Activated CD8-positive, alpha-beta memory T cell treated with anti-CD3 and anti-CD28 coated beads for 1 hour (primary cell): Measurements from ENCODE around the gene HNRNPM.
"Not testable (repeated sequence)": the region's sequence is repeated elsewhere in the genome, so short reads cannot be mapped to it uniquely, and the experiment has no call there.

Experiments
- DNase-seq, 2 donors: peaks; one replicate each; pipeline ENCODE4 v3.0.0-alpha.2; 2020; ENCODE audit warnings: low read depth in 1 of 2; ENCODE audit errors: extremely low read depth in 1 of 2

HNRNPM gene

GRCh38 chr19:8423817-8424223, 21.0 kb upstream of the HNRNPM start:
- DNase-seq, result no peak

GRCh38 chr19:8425331-8425730, 19.4 kb upstream of the HNRNPM start:
- not testable (repeated sequence) for DNase-seq

GRCh38 chr19:8426283-8426682, 18.5 kb upstream of the HNRNPM start:
- DNase-seq, result no peak

- no peak for DNase-seq
Observed at GRCh38 chr19:8429044-8429443, 15.7 kb upstream of the HNRNPM start.

GRCh38 chr19:8429826-8430225, 14.9 kb upstream of the HNRNPM start:
- DNase-seq, result no peak

- DNase-seq, result no peak
Observed at GRCh38 chr19:8430650-8431049, 14.1 kb upstream of the HNRNPM start.

- no peak for DNase-seq
Observed at GRCh38 chr19:8438236-8438635, 6.5 kb upstream of the HNRNPM start.

- DNase-seq, result no peak
Observed at GRCh38 chr19:8441725-8442544, 2.8 kb upstream of the HNRNPM start.

GRCh38 chr19:8444140-8444676, 567 bp upstream of the HNRNPM start:
- not testable (repeated sequence) for DNase-seq

- DNase-seq, result peak in 1 of 2 donors; percentile 8
Observed at GRCh38 chr19:8445488-8446001, 770 bp downstream of the HNRNPM start.

GRCh38 chr19:8446061-8446709, 1.4 kb downstream of the HNRNPM start:
- no peak for DNase-seq

- DNase-seq, result no peak
Observed at GRCh38 chr19:8449830-8450229, 5.1 kb downstream of the HNRNPM start.

- DNase-seq, result no peak
Observed at GRCh38 chr19:8451377-8451776, 6.6 kb downstream of the HNRNPM start.

- DNase-seq, result no peak
Observed at GRCh38 chr19:8451885-8452284, 7.1 kb downstream of the HNRNPM start.

- no peak for DNase-seq
Observed at GRCh38 chr19:8452446-8453123, 7.8 kb downstream of the HNRNPM start.

- no peak for DNase-seq
Observed at GRCh38 chr19:8453616-8454015, 8.8 kb downstream of the HNRNPM start.

GRCh38 chr19:8454218-8454617, 9.4 kb downstream of the HNRNPM start:
- no peak for DNase-seq

- no peak for DNase-seq
Observed at GRCh38 chr19:8455018-8455417, 10.2 kb downstream of the HNRNPM start.

GRCh38 chr19:8456064-8456463, 11.3 kb downstream of the HNRNPM start:
- DNase-seq, result no peak

- DNase-seq, result no peak
Observed at GRCh38 chr19:8457209-8457608, 12.4 kb downstream of the HNRNPM start.

- DNase-seq, result no peak
Observed at GRCh38 chr19:8457827-8458226, 13.1 kb downstream of the HNRNPM start.
